B cell (primary cell): ENCODE data around the gene GNAI3. TPM values are rescaled to one million over a fixed set of nuclear protein-coding genes. Genes with fewer than 3 reads are reported as not detected.

ENCODE experiments used
- ATAC-seq: fragments of 200-7000 bp; cut with Tn5 transposase; one replicate; pipeline ENCODE4 v1.10.0; 2021; ENCODE audit warnings: low read depth, mild to moderate bottlenecking, moderate number of reproducible peaks, moderate library complexity
- CTCF ChIA-PET: fragments of 350-600 bp; sonication (Branson Sonifier 250); formaldehyde crosslinking; loops from one replicate; lab custom pipeline; 2021; ENCODE audit warnings: antibody characterized with exemption, inconsistent platforms; lab: Charles Lee
- POLR2A ChIA-PET: fragments of 350-600 bp; sonication (Branson Sonifier 250); formaldehyde crosslinking; loops from one replicate; lab custom pipeline; 2021; ENCODE audit warnings: antibody characterized with exemption; lab: Charles Lee
- DNase-seq: peaks from one replicate; pipeline ENCODE4 v3.0.0; 2013
- H2AFZ ChIP-seq: 2 replicates; pipeline ENCODE4 v1.6.1; 2012; ENCODE audit warnings: mild to moderate bottlenecking, low read depth, low read length; ENCODE audit not compliant: insufficient read depth, poor library complexity, severe bottlenecking
- H3K27ac ChIP-seq, 2 donors: 1 replicate in 1 of 2; 2 replicates in 1 of 2; pipeline ENCODE4 v1.5.1; 2012 to 2013; ENCODE audit warnings: low read length in 2 of 2, mild to moderate bottlenecking in 2 of 2, moderate library complexity in 1 of 2
- H3K27me3 ChIP-seq, 4 experiments: fragments of 200-600 bp in 1 of 4; sonication (generic) in 1 of 4; replicated peaks in 1 of 4; 1 replicate in 2 of 4; 2 replicates in 2 of 4; pipeline versions ENCODE4 v1.6.1 to v1.7.0; 2013 to 2016; ENCODE audit warnings: low read length in 3 of 4, mild to moderate bottlenecking in 2 of 4, mixed read lengths in 1 of 4, moderate library complexity in 1 of 4; ENCODE audit not compliant: insufficient read depth in 4 of 4, control insufficient read depth in 3 of 4; ENCODE audit errors: control extremely low read depth in 1 of 4
- H3K36me3 ChIP-seq, 2 experiments: replicated peaks in 1 of 2; 1 replicate in 1 of 2; 2 replicates in 1 of 2; pipeline versions ENCODE4 v1.6.1 to v1.7.1; 2013; ENCODE audit warnings: low read length in 1 of 2; ENCODE audit not compliant: insufficient read depth in 2 of 2, control insufficient read depth in 1 of 2; ENCODE audit errors: control extremely low read depth in 1 of 2, extremely low read depth in 1 of 2
- H3K4me1 ChIP-seq, 2 donors: fragments of 200-600 bp in 1 of 2; sonication (generic) in 1 of 2; 1 replicate in 1 of 2; 2 replicates in 1 of 2; pipeline versions ENCODE4 v1.5.1 to v1.6.1; 2013 to 2017; ENCODE audit warnings: low read length in 2 of 2; ENCODE audit not compliant: control insufficient read depth in 2 of 2, insufficient read depth in 2 of 2
- H3K4me2 ChIP-seq: replicated peaks from 2 replicates; pipeline ENCODE3; 2012; ENCODE audit warnings: mild to moderate bottlenecking, low read depth, low read length; ENCODE audit not compliant: poor library complexity, severe bottlenecking
- H3K4me3 ChIP-seq, 5 experiments: fragments of 200-600 bp in 1 of 5; sonication (generic) in 1 of 5; 1 replicate in 3 of 5; 2 replicates in 2 of 5; pipeline versions ENCODE4 v1.5.1 to v1.7.0; 2011 to 2016; ENCODE audit warnings: low read length in 4 of 5, mild to moderate bottlenecking in 4 of 5, low read depth in 2 of 5, control low read depth in 1 of 5, moderate library complexity in 1 of 5; ENCODE audit not compliant: insufficient read depth in 1 of 5; ENCODE audit errors: control extremely low read depth in 1 of 5, extremely low read depth in 1 of 5
- H3K79me2 ChIP-seq: fragments of 200-600 bp; sonication (generic); one replicate; pipeline ENCODE4 v1.6.0; 2016; ENCODE audit warnings: low read length; ENCODE audit not compliant: control insufficient read depth, insufficient read depth
- H3K9ac ChIP-seq: fragments of 200-600 bp; sonication (generic); 2 replicates; pipeline ENCODE4 v1.6.1; 2017; ENCODE audit warnings: mild to moderate bottlenecking, low read length, moderate library complexity
- H3K9me3 ChIP-seq, 3 donors: one replicate each; pipeline versions ENCODE4 v1.6.1 to v1.7.1; 2013; ENCODE audit warnings: low read length in 2 of 3; ENCODE audit not compliant: control insufficient read depth in 2 of 3, insufficient read depth in 1 of 3; ENCODE audit errors: control extremely low read depth in 1 of 3
- H4K20me1 ChIP-seq: 2 replicates; pipeline ENCODE4 v1.6.0; 2012; ENCODE audit warnings: mild to moderate bottlenecking, low read length; ENCODE audit not compliant: insufficient read depth, control insufficient read depth, poor library complexity, severe bottlenecking
- H3K27ac Mint-ChIP-seq: one replicate; pipeline ENCODE4 v1.8.0; 2021; ENCODE audit warnings: mixed read lengths
- H3K27me3 Mint-ChIP-seq: one replicate; pipeline ENCODE4 v1.8.0; 2021; ENCODE audit warnings: mixed read lengths
- H3K4me1 Mint-ChIP-seq: one replicate; pipeline ENCODE4 v1.8.0; 2021; ENCODE audit warnings: mixed read lengths
- H3K4me3 Mint-ChIP-seq: one replicate; pipeline ENCODE4 v1.8.0; 2021; ENCODE audit warnings: mixed read lengths
- H3K9me3 Mint-ChIP-seq: one replicate; pipeline ENCODE4 v1.8.0; 2022; ENCODE audit warnings: mixed read lengths; ENCODE audit not compliant: insufficient read depth
- EZH2 ChIP-seq: IDR thresholded peaks from 2 replicates; pipeline ENCODE4 v1.6.1; 2012; ENCODE audit warnings: borderline replicate concordance, low read depth, mild to moderate bottlenecking, moderate library complexity, low read length; ENCODE audit not compliant: insufficient read depth, poor library complexity, severe bottlenecking
- WGBS: methylation state at CpG from one replicate; pipeline ENCODE4 v1.1.5; 2013; ENCODE audit warnings: missing lambda C conversion rate; ENCODE audit not compliant: insufficient coverage; 5-methylcytosine and 5-hydroxymethylcytosine counted together
- intact Hi-C: fragments of 100-400 bp; cut with micrococcal nuclease; formaldehyde crosslinking; loops from one replicate; pipeline ENCODE4 v1.10.0; 2022
- polyA plus RNA-seq: library from polyadenylated mRNA; depleted of rRNA; stranded (reverse); fragments of >200 nt; gene quantifications from 2 replicates; pipeline ENCODE4 v1.2.3, GENCODE V29; 2012
- total RNA-seq, 2 donors: library from RNA; stranded (reverse); fragments of 120-200 nt in 1 of 2; gene quantifications; 1 replicate in 1 of 2; 2 replicates in 1 of 2; pipeline versions ENCODE4 v1.2.3 to v1.2.4, GENCODE V29; 2013 to 2022
- TF ChIP-seq, protein P1 (sequence below): fragments of 200-600 bp; IDR thresholded peaks from one replicate; pipeline ENCODE4 v1.8.0; 2022; ENCODE audit warnings: antibody characterized with exemption, mild to moderate bottlenecking

GNAI3 gene
- total and polyA plus RNA-seq, 2 donors (not counting 1 experiment from before 2014, with no cell fraction given) = 1.6 to 8.5 TPM

- TF ChIP-seq, protein P1, sequence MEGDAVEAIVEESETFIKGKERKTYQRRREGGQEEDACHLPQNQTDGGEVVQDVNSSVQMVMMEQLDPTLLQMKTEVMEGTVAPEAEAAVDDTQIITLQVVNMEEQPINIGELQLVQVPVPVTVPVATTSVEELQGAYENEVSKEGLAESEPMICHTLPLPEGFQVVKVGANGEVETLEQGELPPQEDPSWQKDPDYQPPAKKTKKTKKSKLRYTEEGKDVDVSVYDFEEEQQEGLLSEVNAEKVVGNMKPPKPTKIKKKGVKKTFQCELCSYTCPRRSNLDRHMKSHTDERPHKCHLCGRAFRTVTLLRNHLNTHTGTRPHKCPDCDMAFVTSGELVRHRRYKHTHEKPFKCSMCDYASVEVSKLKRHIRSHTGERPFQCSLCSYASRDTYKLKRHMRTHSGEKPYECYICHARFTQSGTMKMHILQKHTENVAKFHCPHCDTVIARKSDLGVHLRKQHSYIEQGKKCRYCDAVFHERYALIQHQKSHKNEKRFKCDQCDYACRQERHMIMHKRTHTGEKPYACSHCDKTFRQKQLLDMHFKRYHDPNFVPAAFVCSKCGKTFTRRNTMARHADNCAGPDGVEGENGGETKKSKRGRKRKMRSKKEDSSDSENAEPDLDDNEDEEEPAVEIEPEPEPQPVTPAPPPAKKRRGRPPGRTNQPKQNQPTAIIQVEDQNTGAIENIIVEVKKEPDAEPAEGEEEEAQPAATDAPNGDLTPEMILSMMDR = no peak
- TF ChIP-seq EZH2 = no peak
- POLR2A ChIA-PET = no interaction called here
- CTCF ChIA-PET = no interaction called here
- DNase-seq (no peak), ATAC-seq (no peak)
- Mint-ChIP-seq H3K4me3 (peak overlapping the region; percentile 99), H3K9me3 (no peaks in the 10 kb centered on the region), H3K27me3 (no peaks in the 10 kb centered on the region), H3K27ac (peak overlapping the region; percentile 84), H3K4me1 (peaks cover 63% of the 10 kb centered on the region)
- H2AFZ ChIP-seq = peak overlapping the region; percentile 3
- H3K27me3 ChIP-seq = no peaks in the 10 kb centered on the region
- H3K4me2 ChIP-seq = peak overlapping the region; percentile 100
- H3K27ac ChIP-seq = peak overlapping the region in 1 of 2 donors; percentile 64
- intact Hi-C loops = loop anchor here (5.0 kb wide), 1 partner anchor 130 kb away; the partner anchor contains the start of gene CYB561D1
- H3K79me2 ChIP-seq = peaks cover 42% of the 10 kb centered on the region
- WGBS = 91% methylated on average over 10 of the region's 11 CpGs
- H3K4me1 ChIP-seq = peaks cover 45 to 60% of the 10 kb centered on the region in 2 donors
- H3K4me3 ChIP-seq = peak overlapping the region in 1 of 5 experiments; percentile 70
- peaks cover 8% of the 10 kb centered on the region for H4K20me1 ChIP-seq
- no peaks in the 10 kb centered on the region for H3K9me3 ChIP-seq
- peaks cover 0 to 11% of the 10 kb centered on the region in 2 experiments for H3K36me3 ChIP-seq
- H3K9ac ChIP-seq = no peak overlapping the region
These were observed 73.9 kb downstream of the GNAI3 start for GRCh38 chr1:109622137-109622892.

- Histone ChIP-seq H3K36me3 (peaks cover 0 to 17% of the 10 kb centered on the region in 2 experiments), H3K9me3 (no peaks in the 10 kb centered on the region), H3K79me2 (peaks cover 42% of the 10 kb centered on the region), H4K20me1 (peaks cover 8% of the 10 kb centered on the region), H3K9ac (no peak overlapping the region), H2AFZ (peak overlapping the region; percentile 3), H3K4me3 (no peak overlapping the region), H3K4me2 (peak overlapping the region; percentile 100), H3K27ac (peak overlapping the region in 1 of 2 donors; percentile 64), H3K4me1 (peaks cover 45 to 60% of the 10 kb centered on the region in 2 donors), H3K27me3 (no peaks in the 10 kb centered on the region)
- no peaks in the 10 kb centered on the region for H3K27me3 Mint-ChIP-seq
- H3K4me3 Mint-ChIP-seq = peak overlapping the region; percentile 99
- DNase-seq (no peak), ATAC-seq (no peak)
- TF ChIP-seq, protein P1 = no peak
- TF ChIP-seq EZH2 = no peak
- POLR2A ChIA-PET = no interaction called here
- H3K27ac Mint-ChIP-seq = peak overlapping the region; percentile 84
- intact Hi-C loops = loop anchor here (5.0 kb wide), 1 partner anchor 131 kb away; the partner anchor contains the start of gene CYB561D1
- no CpG with 5 or more reads among the region's 3 CpGs for WGBS
- no peaks in the 10 kb centered on the region for H3K9me3 Mint-ChIP-seq
- CTCF ChIA-PET = interaction anchor here (2.0 kb wide), 1 partner anchor 77 kb away, joined by 16 read pairs; no protein-coding TSS in a partner anchor
- peaks cover 63% of the 10 kb centered on the region for H3K4me1 Mint-ChIP-seq
These were observed 74.5 kb downstream of the GNAI3 start for GRCh38 chr1:109622895-109623294.
